PC-3 (cell line): ENCODE results near the gene S100A5. TPM values are rescaled to one million over a fixed set of nuclear protein-coding genes. Genes with fewer than 3 reads are reported as not detected.

Source experiments
- ATAC-seq: fragments of 200-7000 bp; cut with Tn5 transposase; 2 replicates; pipeline ENCODE4 v1.9.1; 2020; ENCODE audit warnings: mild to moderate bottlenecking, moderate library complexity
- BruUV-seq: library from RNA; stranded (reverse); fragments of 400-500 nt; replicated peaks from 2 replicates; lab custom pipeline; 2021; lab: Mats Ljungman, UMichigan
- CTCF ChIA-PET: fragments of 300-600 bp; sonication (Branson Sonifier 250); formaldehyde crosslinking; loops from one replicate; lab custom pipeline; 2022; ENCODE audit warnings: antibody characterized with exemption; lab: Charles Lee
- POLR2A ChIA-PET: fragments of 300-600 bp; sonication (Branson Sonifier 250); formaldehyde crosslinking; loops from one replicate; lab custom pipeline; 2022; ENCODE audit warnings: antibody characterized with exemption; ENCODE audit not compliant: unreplicated experiment; lab: Charles Lee
- DNase-seq: peaks from one replicate; pipeline ENCODE4 v3.0.0-alpha.2; 2015
- H2AFZ ChIP-seq: fragments of 300-600 bp; sonication (generic); 2 replicates; pipeline ENCODE4 v1.6.0; 2016; ENCODE audit warnings: antibody characterized with exemption, low read length
- H3F3A ChIP-seq: fragments of 300-600 bp; sonication (generic); one replicate; pipeline ENCODE4 v1.6.0; 2017; ENCODE audit warnings: antibody characterized with exemption, low read length, control low read depth, mild to moderate bottlenecking; ENCODE audit not compliant: unreplicated experiment
- H3K27ac ChIP-seq: fragments of 300-600 bp; sonication (generic); 2 replicates; pipeline ENCODE4 v1.5.1; 2016; ENCODE audit warnings: mild to moderate bottlenecking, low read length
- H3K27me3 ChIP-seq: fragments of 300-600 bp; sonication (generic); 2 replicates; pipeline ENCODE4 v1.6.1; 2016; ENCODE audit warnings: low read length, mixed read lengths
- H3K36me3 ChIP-seq: fragments of 300-600 bp; sonication (generic); 2 replicates; pipeline ENCODE4 v1.6.1; 2016; ENCODE audit warnings: low read depth, mixed run types, low read length, mixed read lengths
- H3K4me1 ChIP-seq: fragments of 300-600 bp; sonication (generic); 2 replicates; pipeline ENCODE4 v1.5.1; 2016; ENCODE audit warnings: low read length; ENCODE audit not compliant: insufficient read depth
- H3K4me2 ChIP-seq: fragments of 300-600 bp; sonication (generic); 2 replicates; pipeline ENCODE4 v1.6.0; 2016; ENCODE audit warnings: low read length
- H3K4me3 ChIP-seq: fragments of 300-600 bp; sonication (generic); 2 replicates; pipeline ENCODE4 v1.5.1; 2016; ENCODE audit warnings: mild to moderate bottlenecking, low read length, mixed read lengths
- H3K79me2 ChIP-seq: fragments of 300-600 bp; sonication (generic); 2 replicates; pipeline ENCODE4 v1.6.1; 2017; ENCODE audit warnings: low read length, mixed read lengths
- H3K9ac ChIP-seq: fragments of 300-600 bp; sonication (generic); 2 replicates; pipeline ENCODE4 v1.6.0; 2016; ENCODE audit warnings: mild to moderate bottlenecking, low read length
- H3K9me2 ChIP-seq: fragments of 300-600 bp; sonication (generic); replicated peaks from 2 replicates; pipeline ENCODE4 v1.6.1; 2016; ENCODE audit warnings: mixed run types, low read length, mixed read lengths
- H3K9me3 ChIP-seq: fragments of 300-600 bp; sonication (generic); 2 replicates; pipeline ENCODE4 v1.6.1; 2016; ENCODE audit warnings: low read length, mixed read lengths
- H4K20me1 ChIP-seq: fragments of 300-600 bp; sonication (generic); 2 replicates; pipeline ENCODE4 v1.6.1; 2016; ENCODE audit warnings: low read length, mixed read lengths
- CTCF ChIP-seq: fragments of 300-600 bp; sonication (generic); conservative IDR thresholded peaks from 2 replicates; pipeline ENCODE4 v1.5.1; 2017; ENCODE audit warnings: antibody characterized with exemption, low read depth, mild to moderate bottlenecking, low read length
- EZH2 ChIP-seq: fragments of 300-600 bp; sonication (generic); IDR thresholded peaks from one replicate; pipeline ENCODE4 v1.6.1; 2017; ENCODE audit warnings: antibody characterized with exemption, mild to moderate bottlenecking, low read length; ENCODE audit not compliant: unreplicated experiment
- EZH2phosphoT487 ChIP-seq: fragments of 300-600 bp; sonication (generic); IDR thresholded peaks from 2 replicates; pipeline ENCODE4 v1.6.1; 2018; ENCODE audit warnings: mild to moderate bottlenecking, antibody characterized with exemption, low read length, borderline replicate concordance
- intact Hi-C: fragments of 100-400 bp; cut with micrococcal nuclease; formaldehyde crosslinking; loops from 2 replicates; pipeline ENCODE4 v1.9.0; 2023
- total RNA-seq: library from RNA; depleted of rRNA; stranded (reverse); fragments of >200 nt; gene quantifications from 2 replicates; pipeline ENCODE4 v1.2.3, GENCODE V29; 2014

The S100A5 gene
- total RNA-seq, 1 experiment from 2014 or later = 6.3 TPM

- no peak overlapping the region for H3K9ac ChIP-seq
- no TSS peak for BruUV-seq
- POLR2A ChIA-PET = interaction anchor here (0.6 to 4.6 kb wide), 4 partner anchors 16 to 102 kb away, joined by 3 to 47 read pairs (median 18); partner anchors contain the start of genes CHTOP and S100A2
- TF ChIP-seq EZH2phosphoT487 = no peak
- TF ChIP-seq EZH2 = no peak
- no peak for TF ChIP-seq CTCF
- H3K36me3 ChIP-seq = peaks cover 12% of the 10 kb centered on the region
- ATAC-seq (no peak), DNase-seq (no peak)
- no peaks in the 10 kb centered on the region for H3K27me3 ChIP-seq
- H4K20me1 ChIP-seq = 0 out of 2 replicates have a peak, but pooled peaks cover 3% of the 10 kb centered on the region
- H2AFZ ChIP-seq = no peak overlapping the region
- H3K27ac ChIP-seq = no peak overlapping the region
- H3F3A ChIP-seq = peaks cover 5% of the 10 kb centered on the region
- H3K9me3 ChIP-seq = no peaks in the 10 kb centered on the region
- H3K4me1 ChIP-seq = peaks cover 39% of the 10 kb centered on the region
- H3K79me2 ChIP-seq = peaks cover 23% of the 10 kb centered on the region
- no peak overlapping the region for H3K4me2 ChIP-seq
- no peaks in the 10 kb centered on the region for H3K9me2 ChIP-seq
- H3K4me3 ChIP-seq = no peak overlapping the region
- CTCF ChIA-PET = interaction anchor here (1.1 to 2.6 kb wide), 4 partner anchors 16 to 37 kb away, joined by 3 to 25 read pairs (median 14); partner anchors contain the start of gene S100A2
- intact Hi-C loops = loop anchor here (2.0 kb wide), 1 partner anchor 77 kb away; no protein-coding TSS in a partner anchor
These were observed 9.1 kb downstream of the S100A5 start for GRCh38 chr1:153531638-153532037.

GRCh38 chr1:153527683-153528040, 13.1 kb downstream of the S100A5 start:
- Histone ChIP-seq H3K27ac (no peak overlapping the region), H4K20me1 (no peaks in the 10 kb centered on the region), H3F3A (no peaks in the 10 kb centered on the region), H3K27me3 (no peaks in the 10 kb centered on the region), H3K79me2 (no peaks in the 10 kb centered on the region), H3K4me2 (no peak overlapping the region), H3K9me2 (no peaks in the 10 kb centered on the region), H3K4me1 (peaks cover 7% of the 10 kb centered on the region), H3K4me3 (no peak overlapping the region), H3K9me3 (no peaks in the 10 kb centered on the region), H3K36me3 (no peaks in the 10 kb centered on the region), H2AFZ (no peak overlapping the region), H3K9ac (no peak overlapping the region)
- intact Hi-C loops = no loop called here
- TF ChIP-seq EZH2phosphoT487 (no peak), CTCF (no peak), EZH2 (no peak)
- DNase-seq (no peak), ATAC-seq (no peak)
- no TSS peak for BruUV-seq
- ChIA-PET POLR2A (no interaction called here), CTCF (no interaction called here)

- ATAC-seq = peak; percentile 16
- no peaks in the 10 kb centered on the region for H3K79me2 ChIP-seq
- BruUV-seq = no TSS peak
- no peaks in the 10 kb centered on the region for H3K27me3 ChIP-seq
- POLR2A ChIA-PET = no interaction called here
- H4K20me1 ChIP-seq = no peaks in the 10 kb centered on the region
- CTCF ChIA-PET = no interaction called here
- no peak overlapping the region for H2AFZ ChIP-seq
- H3K4me3 ChIP-seq = no peak overlapping the region
- H3K4me1 ChIP-seq = peaks cover 2% of the 10 kb centered on the region
- H3K9me2 ChIP-seq = no peaks in the 10 kb centered on the region
- no peaks in the 10 kb centered on the region for H3F3A ChIP-seq
- H3K36me3 ChIP-seq = no peaks in the 10 kb centered on the region
- no peak overlapping the region for H3K4me2 ChIP-seq
- intact Hi-C loops = no loop called here
- DNase-seq = peak; percentile 49
- H3K9me3 ChIP-seq = no peaks in the 10 kb centered on the region
- H3K27ac ChIP-seq = no peak overlapping the region
- TF ChIP-seq EZH2 (no peak), CTCF (no peak), EZH2phosphoT487 (no peak)
- no peak overlapping the region for H3K9ac ChIP-seq
These were observed 13.6 kb downstream of the S100A5 start for GRCh38 chr1:153527023-153527682.
